ENCODE data around the gene REXO1.
A peak's percentile ranks its signal among the peaks of the same experiment; 100 is the strongest.

Gene REXO1

DNA sequence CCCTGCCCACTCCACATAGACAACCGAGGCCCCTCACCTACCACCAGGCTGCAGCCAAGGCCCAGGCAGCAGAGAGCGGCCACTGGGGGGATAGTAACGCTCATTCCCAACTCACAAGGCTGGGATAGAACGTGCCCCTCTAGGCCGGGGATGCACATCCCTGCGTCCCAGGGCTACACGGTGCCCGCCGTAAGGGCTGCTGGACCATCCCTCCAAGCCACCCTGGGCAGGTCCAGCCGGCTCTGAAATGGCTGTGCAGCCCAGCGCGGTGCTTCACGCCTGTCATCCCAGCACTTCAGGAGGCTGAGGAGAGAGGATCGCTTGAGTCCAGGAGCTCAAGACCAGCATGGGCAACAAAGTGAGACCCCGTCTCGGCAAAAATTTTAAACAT is 3.2 kb downstream of the REXO1 start:
- H3K4me1 ChIP-seq (ENCODE audit: control insufficient read depth, insufficient read depth, low read length) = peaks cover 2% of the 10 kb centered on the region; the same call in 1 of the 2 replicates
- ChIA-PET CTCF (interaction anchor here (3.1 kb wide), 1 partner anchor 7 kb away, joined by 32 read pairs; no protein-coding TSS in a partner anchor), POLR2A (no interaction called here)
- TF ChIP-seq SCRT1 (tag by site-specific recombination; IDR thresholded peaks at IDR 0.05; ENCODE audit: borderline replicate concordance) = no peak
- TF ChIP-seq ZNF138 (tag by site-specific recombination; IDR thresholded peaks at IDR 0.05; ENCODE audit: borderline replicate concordance) = no peak
- TF ChIP-seq PRDM1 (tag by site-specific recombination; IDR thresholded peaks at IDR 0.05) = no peak
- TF ChIP-seq ZNF558 (tag by site-specific recombination; IDR thresholded peaks at IDR 0.05) = no peak
- TF ChIP-seq ZNF776 (tag by site-specific recombination; IDR thresholded peaks at IDR 0.05; ENCODE audit: borderline replicate concordance) = no peak
- TF ChIP-seq ZNF768 (tag by site-specific recombination; IDR thresholded peaks at IDR 0.05) = no peak
- no peak for TF ChIP-seq ZNF37A (tag by site-specific recombination; IDR thresholded peaks at IDR 0.05)
- no peak for TF ChIP-seq ZBTB1 (tag by site-specific recombination; IDR thresholded peaks at IDR 0.05)
- TF ChIP-seq, protein P1, sequence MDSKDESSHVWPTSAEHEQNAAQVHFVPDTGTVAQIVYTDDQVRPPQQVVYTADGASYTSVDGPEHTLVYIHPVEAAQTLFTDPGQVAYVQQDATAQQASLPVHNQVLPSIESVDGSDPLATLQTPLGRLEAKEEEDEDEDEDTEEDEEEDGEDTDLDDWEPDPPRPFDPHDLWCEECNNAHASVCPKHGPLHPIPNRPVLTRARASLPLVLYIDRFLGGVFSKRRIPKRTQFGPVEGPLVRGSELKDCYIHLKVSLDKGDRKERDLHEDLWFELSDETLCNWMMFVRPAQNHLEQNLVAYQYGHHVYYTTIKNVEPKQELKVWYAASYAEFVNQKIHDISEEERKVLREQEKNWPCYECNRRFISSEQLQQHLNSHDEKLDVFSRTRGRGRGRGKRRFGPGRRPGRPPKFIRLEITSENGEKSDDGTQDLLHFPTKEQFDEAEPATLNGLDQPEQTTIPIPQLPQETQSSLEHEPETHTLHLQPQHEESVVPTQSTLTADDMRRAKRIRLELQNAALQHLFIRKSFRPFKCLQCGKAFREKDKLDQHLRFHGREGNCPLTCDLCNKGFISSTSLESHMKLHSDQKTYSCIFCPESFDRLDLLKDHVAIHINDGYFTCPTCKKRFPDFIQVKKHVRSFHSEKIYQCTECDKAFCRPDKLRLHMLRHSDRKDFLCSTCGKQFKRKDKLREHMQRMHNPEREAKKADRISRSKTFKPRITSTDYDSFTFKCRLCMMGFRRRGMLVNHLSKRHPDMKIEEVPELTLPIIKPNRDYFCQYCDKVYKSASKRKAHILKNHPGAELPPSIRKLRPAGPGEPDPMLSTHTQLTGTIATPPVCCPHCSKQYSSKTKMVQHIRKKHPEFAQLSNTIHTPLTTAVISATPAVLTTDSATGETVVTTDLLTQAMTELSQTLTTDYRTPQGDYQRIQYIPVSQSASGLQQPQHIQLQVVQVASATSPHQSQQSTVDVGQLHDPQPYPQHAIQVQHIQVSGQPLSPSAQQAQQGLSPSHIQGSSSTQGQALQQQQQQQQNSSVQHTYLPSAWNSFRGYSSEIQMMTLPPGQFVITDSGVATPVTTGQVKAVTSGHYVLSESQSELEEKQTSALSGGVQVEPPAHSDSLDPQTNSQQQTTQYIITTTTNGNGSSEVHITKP (tag by site-specific recombination; IDR thresholded peaks at IDR 0.05) = no peak
- no peak overlapping the region for H3K4me3 ChIP-seq (ENCODE audit: low read depth, low read length)
- H3K9me3 ChIP-seq (ENCODE audit: control insufficient read depth, insufficient read depth, low read depth, low read length) = no peaks in the 10 kb centered on the region
- peaks cover 0 to 23% of the 10 kb centered on the region in 2 experiments; a peak in 1 of 3 replicates for H3K36me3 ChIP-seq (ENCODE audit: control insufficient read depth in 2 of 2, insufficient read depth in 1 of 2, low read length in 2 of 2)
- H3K27ac ChIP-seq (ENCODE audit: extremely low read depth, low read depth, low read length) = no peak overlapping the region

DNA sequence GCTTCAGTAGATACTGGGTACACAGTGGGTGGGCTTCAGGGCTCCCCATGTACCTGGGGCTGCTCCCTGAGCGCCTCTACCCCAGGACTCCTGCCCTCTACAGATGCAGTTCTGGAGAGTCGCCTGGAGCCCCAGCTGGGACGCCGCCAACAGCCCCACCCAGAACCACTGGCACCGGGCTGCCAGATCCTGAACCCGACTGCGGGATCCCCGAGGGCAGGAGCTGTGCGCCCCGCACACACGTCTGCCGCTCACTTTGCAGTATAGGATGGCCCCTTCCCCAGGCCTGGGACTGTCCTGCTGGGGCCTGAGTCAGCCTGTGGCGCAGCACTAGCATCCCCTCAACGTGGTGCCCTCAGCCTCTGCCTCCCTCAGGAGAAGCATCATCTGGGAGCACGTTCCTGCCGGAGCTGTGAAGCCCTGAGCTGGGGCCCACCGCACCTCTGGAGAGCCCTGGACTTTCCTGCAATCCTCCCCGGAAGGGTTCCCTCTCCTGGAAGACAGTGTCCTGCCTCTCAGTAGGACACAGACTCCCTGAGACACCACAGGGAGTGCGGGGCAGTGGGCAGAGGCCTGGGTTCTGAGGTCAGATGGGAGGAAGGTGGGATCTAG is 3.7 kb downstream of the REXO1 start:
- POLR2A ChIA-PET = interaction anchor here (0.5 kb wide), 1 partner anchor 294 kb away, joined by 6 read pairs; no protein-coding TSS in a partner anchor
- Histone ChIP-seq H3K36me3 (ENCODE audit: control insufficient read depth in 2 of 2, insufficient read depth in 1 of 2, low read length in 2 of 2) (peaks cover 0 to 28% of the 10 kb centered on the region in 2 experiments; a peak in 1 of 3 replicates), H3K4me3 (ENCODE audit: low read depth, low read length) (no peak overlapping the region), H3K9me3 (ENCODE audit: control insufficient read depth, insufficient read depth, low read depth, low read length) (no peaks in the 10 kb centered on the region), H3K27ac (ENCODE audit: extremely low read depth, low read depth, low read length) (no peak overlapping the region), H3K4me1 (ENCODE audit: control insufficient read depth, insufficient read depth, low read length) (peaks cover 2% of the 10 kb centered on the region; the same call in 1 of the 2 replicates)
- TF ChIP-seq SETDB1 (IDR thresholded peaks at IDR 0.05; ENCODE audit: insufficient read length, low read length) (no peak), ZFP69B (tag by site-specific recombination; IDR thresholded peaks at IDR 0.05) (0 out of 2 replicates have a peak, but pooled peaks have one; percentile 52), ZNF335 (tag by site-specific recombination; conservative IDR thresholded peaks at IDR 0.05) (no peak), GLI4 (tag by site-specific recombination; IDR thresholded peaks at IDR 0.05) (no peak), ZXDB (tag by site-specific recombination; IDR thresholded peaks at IDR 0.05) (no peak)
- TF ChIP-seq, protein P2, sequence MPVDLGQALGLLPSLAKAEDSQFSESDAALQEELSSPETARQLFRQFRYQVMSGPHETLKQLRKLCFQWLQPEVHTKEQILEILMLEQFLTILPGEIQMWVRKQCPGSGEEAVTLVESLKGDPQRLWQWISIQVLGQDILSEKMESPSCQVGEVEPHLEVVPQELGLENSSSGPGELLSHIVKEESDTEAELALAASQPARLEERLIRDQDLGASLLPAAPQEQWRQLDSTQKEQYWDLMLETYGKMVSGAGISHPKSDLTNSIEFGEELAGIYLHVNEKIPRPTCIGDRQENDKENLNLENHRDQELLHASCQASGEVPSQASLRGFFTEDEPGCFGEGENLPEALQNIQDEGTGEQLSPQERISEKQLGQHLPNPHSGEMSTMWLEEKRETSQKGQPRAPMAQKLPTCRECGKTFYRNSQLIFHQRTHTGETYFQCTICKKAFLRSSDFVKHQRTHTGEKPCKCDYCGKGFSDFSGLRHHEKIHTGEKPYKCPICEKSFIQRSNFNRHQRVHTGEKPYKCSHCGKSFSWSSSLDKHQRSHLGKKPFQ (tag by site-specific recombination; IDR thresholded peaks at IDR 0.05) = no peak
- TF ChIP-seq, protein P3, sequence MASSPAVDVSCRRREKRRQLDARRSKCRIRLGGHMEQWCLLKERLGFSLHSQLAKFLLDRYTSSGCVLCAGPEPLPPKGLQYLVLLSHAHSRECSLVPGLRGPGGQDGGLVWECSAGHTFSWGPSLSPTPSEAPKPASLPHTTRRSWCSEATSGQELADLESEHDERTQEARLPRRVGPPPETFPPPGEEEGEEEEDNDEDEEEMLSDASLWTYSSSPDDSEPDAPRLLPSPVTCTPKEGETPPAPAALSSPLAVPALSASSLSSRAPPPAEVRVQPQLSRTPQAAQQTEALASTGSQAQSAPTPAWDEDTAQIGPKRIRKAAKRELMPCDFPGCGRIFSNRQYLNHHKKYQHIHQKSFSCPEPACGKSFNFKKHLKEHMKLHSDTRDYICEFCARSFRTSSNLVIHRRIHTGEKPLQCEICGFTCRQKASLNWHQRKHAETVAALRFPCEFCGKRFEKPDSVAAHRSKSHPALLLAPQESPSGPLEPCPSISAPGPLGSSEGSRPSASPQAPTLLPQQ (tag by site-specific recombination; IDR thresholded peaks at IDR 0.05) = peak; percentile 51
- CTCF ChIA-PET = interaction anchor here (3.1 kb wide), 1 partner anchor 7 kb away, joined by 32 read pairs; no protein-coding TSS in a partner anchor

All from HEK293 (cell line).